NCI-H2171 (cell line): ENCODE data around the gene NPPA.
"Not testable (repeated sequence)": the region's sequence is repeated elsewhere in the genome, so short reads cannot be mapped to it uniquely, and the experiment has no call there.

Experiments
- DNase-seq: peaks from one replicate; lab custom pipeline; 2025; lab: John Stamatoyannopoulos, UW

NPPA gene

GRCh38 chr1:11847667-11848372, at the start of gene NPPA:
Gene NPPA (minus strand): TSS chr1:11847783. CDS start chr1:11847684, 99 bp downstream.
- DNase-seq, result peak; percentile 97

DNA sequence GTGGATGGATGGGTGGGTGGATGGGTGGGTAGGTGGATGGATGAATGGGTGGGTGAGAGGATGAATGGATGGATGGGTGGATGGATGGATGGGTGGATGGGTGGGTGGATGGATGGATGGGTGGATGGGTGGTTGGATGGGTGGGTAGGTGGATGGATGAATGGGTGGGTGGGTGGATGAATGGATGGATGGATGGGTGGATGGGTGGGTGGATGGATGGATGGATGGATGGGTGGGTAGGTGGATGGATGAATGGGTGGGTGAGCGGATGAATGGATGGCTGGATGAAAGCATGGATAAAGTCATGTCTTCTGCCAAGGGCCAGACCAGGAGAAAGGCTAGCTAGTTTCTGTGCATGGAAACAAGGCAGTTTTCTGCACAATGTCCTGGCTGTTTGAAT, 46.9 kb upstream of the NPPA start:
- DNase-seq, result not testable (repeated sequence)

DNA sequence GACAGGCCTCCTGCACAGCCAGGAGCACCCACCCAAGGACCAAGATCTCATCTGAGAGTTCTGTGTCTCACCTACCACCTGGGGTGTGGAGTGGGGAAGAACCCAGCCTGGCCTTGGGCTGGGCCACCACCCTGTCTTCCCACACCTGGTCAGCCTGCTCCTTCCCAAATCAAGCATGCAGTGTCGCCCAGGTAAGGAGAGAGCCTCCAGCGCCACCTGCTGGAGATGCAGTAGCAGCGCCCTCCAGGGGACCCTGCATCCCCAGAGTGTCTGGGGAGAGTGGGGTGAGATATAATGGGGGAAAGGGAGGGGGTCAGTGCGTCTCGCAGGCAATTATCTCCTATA, 46.3 kb upstream of the NPPA start:
- DNase-seq, result peak; percentile 23

- DNase-seq, result no peak
Measured at GRCh38 chr1:11891433-11892186, 44.0 kb upstream of the NPPA start.

DNA sequence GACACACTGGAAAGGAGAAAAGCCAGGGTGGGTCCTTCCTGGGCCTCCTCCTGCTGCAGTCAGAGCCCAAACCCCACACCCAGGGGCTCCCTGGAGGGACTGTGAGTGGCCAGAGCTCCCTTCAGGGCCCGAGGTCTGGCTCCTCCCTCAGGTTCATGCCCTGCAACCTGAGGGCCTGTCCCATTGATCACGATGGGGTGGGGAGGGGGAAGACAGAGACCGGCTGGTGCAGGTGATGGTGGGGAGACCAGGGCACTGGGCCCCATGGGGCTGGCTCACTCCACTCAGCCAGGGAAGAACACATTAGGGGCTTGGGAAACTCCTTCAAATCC, 41.3 kb upstream of the NPPA start:
- DNase-seq, result no peak

DNA sequence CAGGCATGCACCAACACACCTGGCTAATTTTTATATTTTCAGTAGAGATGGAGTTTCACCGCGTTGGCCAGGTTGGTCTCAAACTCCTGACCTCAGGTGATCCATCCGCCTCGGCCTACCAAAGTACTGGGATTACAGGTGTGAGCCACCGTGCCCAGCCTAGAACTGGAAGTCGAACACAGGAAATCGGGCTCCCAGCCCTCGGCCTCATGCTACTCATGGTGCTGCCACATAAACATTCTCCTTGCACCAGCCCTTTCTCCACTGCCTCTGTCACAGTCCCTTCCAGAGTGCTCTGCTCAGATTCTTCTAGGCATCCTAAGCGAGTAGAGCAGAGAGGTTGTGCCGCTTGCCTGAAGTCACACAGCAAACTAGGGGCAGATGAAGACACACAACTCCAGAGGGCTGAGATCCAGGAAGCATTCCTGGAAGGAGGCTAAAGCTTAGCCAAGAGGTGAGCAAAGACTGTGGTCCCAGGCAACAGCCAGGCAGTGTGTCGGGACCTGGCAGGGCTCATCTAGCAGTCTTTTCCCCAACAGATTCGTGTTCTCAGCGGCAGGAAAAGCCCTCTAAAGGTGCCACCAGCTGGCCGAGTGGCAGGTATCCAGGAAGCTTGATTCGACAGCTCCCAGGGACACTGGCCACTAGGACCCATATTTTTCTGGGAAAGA, 40.8 kb upstream of the NPPA start:
- DNase-seq, result no peak

GRCh38 chr1:11887666-11888007, 40.1 kb upstream of the NPPA start:
- no peak for DNase-seq

- DNase-seq, result peak; percentile 29
Measured at GRCh38 chr1:11886986-11887665, 39.5 kb upstream of the NPPA start.

- DNase-seq, result peak; percentile 40
Measured at GRCh38 chr1:11885916-11886315, 38.3 kb upstream of the NPPA start.

- DNase-seq, result no peak
Measured at GRCh38 chr1:11882814-11883538, 35.4 kb upstream of the NPPA start.

DNA sequence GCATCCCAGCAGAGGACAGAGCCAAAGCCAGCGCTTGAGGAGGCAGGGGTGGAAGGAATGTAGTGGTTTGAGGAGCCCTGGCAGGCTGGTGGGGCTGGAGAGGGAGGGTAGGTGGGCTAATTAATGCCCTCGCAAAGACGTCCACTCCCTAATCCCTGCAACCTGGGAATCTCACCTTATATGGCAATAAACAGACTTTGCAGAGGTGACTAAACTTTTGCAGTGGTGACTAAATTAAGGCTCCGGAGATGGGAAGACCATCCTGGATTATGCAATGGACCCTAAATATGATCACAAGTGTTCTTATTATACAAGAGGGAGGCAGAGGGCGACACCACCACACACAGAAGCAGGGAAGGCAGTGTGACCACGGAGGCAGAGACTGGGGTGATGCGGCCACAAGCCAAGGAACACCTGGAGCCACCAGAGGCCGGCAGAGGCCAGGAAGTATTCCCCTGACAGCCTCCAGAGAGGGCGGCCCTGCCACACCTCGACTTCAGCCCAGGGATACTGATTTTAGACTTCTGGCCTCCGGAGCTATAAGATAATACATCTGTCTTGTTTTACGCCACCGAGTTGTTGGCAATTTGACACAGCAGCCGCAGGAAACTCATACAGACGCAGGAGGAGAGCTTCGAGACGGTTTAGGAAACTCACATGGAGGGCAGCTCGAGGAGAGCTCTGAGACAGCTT, 34.3 kb upstream of the NPPA start:
- no peak for DNase-seq

GRCh38 chr1:11880911-11881748, 33.5 kb upstream of the NPPA start:
- no peak for DNase-seq

DNA sequence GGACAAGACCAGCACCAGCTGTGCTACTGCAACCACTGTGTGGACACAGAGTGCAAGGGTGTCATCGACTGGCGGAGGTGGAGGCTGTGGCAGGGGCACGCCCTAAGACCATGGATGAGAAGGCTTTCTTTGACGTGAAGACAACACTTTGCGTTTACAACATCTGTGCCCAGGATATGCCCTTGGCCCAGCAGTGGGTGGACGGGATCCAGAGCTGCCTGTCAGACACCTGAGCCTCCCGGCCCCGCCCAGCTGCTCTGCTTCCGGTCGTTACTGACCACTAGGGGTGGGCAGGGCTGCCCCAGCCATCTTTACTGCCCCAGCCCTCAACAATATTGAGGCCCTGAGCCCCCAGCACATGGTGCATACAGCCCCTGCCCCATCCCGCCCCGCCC, 32.6 kb upstream of the NPPA start:
- no peak for DNase-seq

DNA sequence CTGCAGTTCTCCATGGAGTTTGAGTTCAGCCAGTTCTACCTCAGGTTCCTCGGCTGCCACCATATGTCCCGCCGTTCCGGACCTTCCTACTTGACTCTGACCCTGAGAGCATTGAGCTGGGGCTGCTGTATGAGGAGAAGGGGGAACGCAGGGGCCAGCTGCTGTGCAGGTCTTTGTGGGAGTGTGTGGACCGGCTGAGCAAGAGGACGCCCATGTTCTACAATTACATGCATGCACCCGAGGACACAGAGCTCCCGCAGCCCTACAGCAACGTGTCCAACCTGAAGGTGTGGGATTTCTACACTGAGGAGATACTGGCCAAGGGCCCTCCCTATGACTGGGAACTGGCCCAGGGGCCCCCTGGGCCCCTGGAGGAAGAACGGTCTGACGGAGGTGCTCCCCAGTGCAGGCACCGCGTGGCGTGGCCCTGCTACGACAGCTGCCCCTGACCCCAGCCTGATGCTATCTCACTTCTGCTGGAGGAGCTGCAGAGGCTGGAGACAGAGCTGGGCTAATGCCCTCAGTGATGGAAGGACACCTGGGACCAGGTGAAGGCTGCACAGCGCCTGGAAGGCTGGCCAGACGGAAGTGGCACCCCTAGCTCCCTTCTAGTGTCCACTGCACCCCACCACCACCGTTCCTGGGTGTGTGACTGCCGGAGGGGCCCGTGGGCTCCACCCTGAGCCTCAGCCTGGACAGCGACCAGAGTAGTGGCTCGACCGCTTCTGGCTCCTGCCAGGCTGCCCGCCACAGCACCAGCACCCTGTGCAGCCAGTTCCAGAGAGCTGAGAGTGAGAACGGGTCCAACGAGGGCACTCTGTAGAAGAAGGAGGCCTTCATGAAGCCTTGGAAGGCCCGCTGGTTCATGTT, 32.0 kb upstream of the NPPA start:
- no peak for DNase-seq

DNA sequence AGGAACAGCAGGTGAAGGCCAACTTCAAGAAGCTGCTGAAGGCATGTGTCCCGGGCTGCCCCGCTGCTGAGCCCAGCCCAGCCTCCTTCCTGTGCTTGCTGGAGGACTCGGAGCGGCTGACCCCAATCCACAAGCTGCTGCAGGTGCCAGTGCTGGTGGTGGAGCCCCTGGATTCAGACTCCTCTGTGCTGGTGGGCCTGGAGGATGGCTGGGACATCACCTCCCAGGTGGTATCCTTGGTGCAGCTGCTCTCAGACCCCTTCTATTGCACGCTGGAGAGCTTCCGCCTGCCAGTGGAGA, 31.3 kb upstream of the NPPA start:
- no peak for DNase-seq

DNA sequence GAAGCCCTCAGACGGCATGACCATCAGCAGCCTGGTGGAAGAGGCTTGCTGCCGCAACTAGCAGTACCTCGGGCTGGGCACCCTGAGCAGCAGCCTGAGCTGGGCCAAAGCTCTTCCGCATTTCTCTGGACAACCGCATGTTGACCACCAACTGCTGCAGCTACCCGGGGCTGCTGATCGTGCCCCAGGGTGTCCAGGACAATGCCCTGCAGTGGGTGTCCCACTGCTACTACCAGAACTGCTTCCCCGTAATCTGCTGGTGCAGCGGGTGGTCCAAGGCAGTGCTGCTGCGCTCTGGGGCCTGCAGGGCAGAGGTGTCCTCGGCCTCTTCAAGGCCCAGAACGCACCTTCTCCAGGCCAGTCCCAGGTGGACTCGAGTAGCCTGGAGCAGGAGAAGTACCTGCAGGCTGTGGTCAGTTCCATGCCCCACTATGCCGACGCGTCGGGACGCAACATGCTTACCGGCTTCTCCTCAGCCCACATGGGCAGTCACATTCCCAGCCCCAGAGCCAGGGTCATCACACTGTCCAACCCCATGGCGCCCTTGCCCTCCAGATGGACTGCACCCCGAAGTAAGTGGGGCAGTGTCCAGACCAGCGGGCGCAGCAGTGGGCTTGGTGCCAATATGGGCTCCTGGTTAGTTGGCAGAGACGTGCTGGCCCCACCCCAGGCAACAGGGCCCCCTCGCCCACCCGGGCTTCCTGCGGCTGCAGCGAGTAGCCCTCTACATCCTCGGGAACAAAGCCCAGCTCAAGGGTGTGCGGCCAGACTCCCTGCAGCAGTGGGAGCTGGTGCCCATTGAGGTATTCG, 30.7 kb upstream of the NPPA start:
- DNase-seq, result no peak

DNA sequence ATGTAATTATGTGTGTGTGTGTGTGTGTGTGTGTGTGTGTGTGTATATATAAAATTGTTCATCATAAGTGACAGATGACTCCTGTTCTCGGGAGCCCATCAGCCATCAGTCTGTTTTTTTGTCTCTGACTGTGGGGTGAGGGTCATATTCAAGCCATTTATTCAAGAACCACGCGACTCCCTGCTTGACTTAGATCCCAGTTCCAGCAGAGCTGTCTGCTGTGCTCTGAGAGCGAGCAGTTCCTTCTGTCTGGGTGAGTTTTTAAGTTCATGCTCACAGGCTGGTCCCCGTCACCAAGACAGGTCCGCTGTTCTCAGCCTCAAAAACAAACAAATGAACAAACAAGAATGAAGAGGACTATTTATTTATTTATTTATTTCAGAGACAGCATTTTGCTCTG, 29.5 kb upstream of the NPPA start:
- no peak for DNase-seq

GRCh38 chr1:11875094-11875493, 27.5 kb upstream of the NPPA start:
- no peak for DNase-seq

DNA sequence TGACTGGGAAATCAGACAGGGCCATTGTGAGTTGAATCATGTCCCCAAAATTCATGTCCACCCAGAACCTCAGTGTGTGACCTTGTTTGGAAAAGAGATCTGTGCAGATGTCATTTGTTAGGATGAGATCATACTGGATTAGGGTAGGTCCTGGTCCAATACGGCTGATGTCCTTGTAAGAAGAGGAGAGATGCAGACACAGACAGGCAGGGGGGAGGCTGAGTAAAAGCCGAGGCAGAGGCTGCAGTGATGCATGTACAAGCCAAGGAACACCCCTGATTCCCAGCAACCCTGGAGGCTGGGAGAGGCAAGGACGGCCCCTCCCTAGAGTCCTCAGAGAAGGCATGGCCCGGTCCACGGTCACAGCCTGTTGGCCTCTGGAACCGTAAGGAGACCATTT, 27.0 kb upstream of the NPPA start:
- DNase-seq, result no peak
